GM04503 (cell line): Measurements from ENCODE around the gene ZBTB7C.

Experiments used
- DNase-seq: peaks from one replicate; pipeline ENCODE4 v3.0.0-alpha.2; 2012; ENCODE audit warnings: low read depth

Gene ZBTB7C

GRCh38 chr18:48162956-48163737, 246.0 kb downstream of the ZBTB7C start:
- DNase-seq: no peak

- DNase-seq: no peak
Observed at GRCh38 chr18:48161911-48162698, 247.1 kb downstream of the ZBTB7C start.

- DNase-seq: no peak
Observed at GRCh38 chr18:48161191-48161910, 247.8 kb downstream of the ZBTB7C start.

GRCh38 chr18:48160622-48161021, 248.6 kb downstream of the ZBTB7C start:
- no peak for DNase-seq

GRCh38 chr18:48159816-48160215, 249.4 kb downstream of the ZBTB7C start:
- no peak for DNase-seq

- DNase-seq: no peak
Observed at GRCh38 chr18:48158721-48159120, 250.5 kb downstream of the ZBTB7C start.

GRCh38 chr18:48157956-48158355, 251.2 kb downstream of the ZBTB7C start:
- DNase-seq: no peak

GRCh38 chr18:48155856-48156255, 253.3 kb downstream of the ZBTB7C start:
- DNase-seq: no peak

GRCh38 chr18:48154828-48155227, 254.4 kb downstream of the ZBTB7C start:
- DNase-seq: no peak

- DNase-seq: no peak
Observed at GRCh38 chr18:48153613-48154481, 255.3 kb downstream of the ZBTB7C start.

- no peak for DNase-seq
Observed at GRCh38 chr18:48152549-48152948, 256.6 kb downstream of the ZBTB7C start.

GRCh38 chr18:48151421-48152065, 257.6 kb downstream of the ZBTB7C start:
- no peak for DNase-seq

GRCh38 chr18:48149020-48149685, 260.0 kb downstream of the ZBTB7C start:
- DNase-seq: no peak

GRCh38 chr18:48142994-48143393, 266.2 kb downstream of the ZBTB7C start:
- no peak for DNase-seq

GRCh38 chr18:48142353-48142752, 266.8 kb downstream of the ZBTB7C start:
- DNase-seq: no peak

- no peak for DNase-seq
Observed at GRCh38 chr18:48140731-48141130, 268.5 kb downstream of the ZBTB7C start.

- no peak for DNase-seq
Observed at GRCh38 chr18:48139431-48140347, 269.5 kb downstream of the ZBTB7C start.

GRCh38 chr18:48138660-48139430, 270.3 kb downstream of the ZBTB7C start:
- DNase-seq: no peak

GRCh38 chr18:48138210-48138609, 271.0 kb downstream of the ZBTB7C start:
- no peak for DNase-seq
